HEK293 (cell line): ENCODE results near the gene RBFOX2.
"Not testable (repeated sequence)": the region's sequence is repeated elsewhere in the genome, so short reads cannot be mapped to it uniquely, and the experiment has no call there.

Source experiments
- CTCF ChIA-PET: fragments of 350-600 bp; formaldehyde crosslinking; extraction: SDS; loops from one replicate; lab custom pipeline; 2021; ENCODE audit warnings: antibody characterized with exemption; lab: Yijun Ruan, JAX
- POLR2A ChIA-PET: fragments of 300-600 bp; formaldehyde crosslinking; extraction: SDS; loops from one replicate; lab custom pipeline; 2020; ENCODE audit warnings: antibody characterized with exemption, inconsistent platforms; lab: Yijun Ruan, JAX
- H3K27ac ChIP-seq: fragments of 200-500 bp; sonication (Bioruptor generic); 2 replicates; pipeline ENCODE4 v1.5.1; 2014; ENCODE audit warnings: low read depth, low read length, control low read depth, inconsistent platforms; ENCODE audit errors: extremely low read depth
- H3K36me3 ChIP-seq, 2 experiments: fragments of 200-500 bp in 1 of 2; sonication (Bioruptor generic) in 1 of 2; 1 replicate in 1 of 2; 2 replicates in 1 of 2; pipeline ENCODE4 v1.5.1; 2014 to 2017; ENCODE audit warnings: inconsistent platforms in 2 of 2, low read length in 2 of 2; ENCODE audit not compliant: control insufficient read depth in 2 of 2, insufficient read depth in 1 of 2
- H3K4me1 ChIP-seq: fragments of 200-500 bp; sonication (Bioruptor generic); 2 replicates; pipeline ENCODE4 v1.5.1; 2014; ENCODE audit warnings: mild to moderate bottlenecking, low read length, inconsistent platforms; ENCODE audit not compliant: control insufficient read depth, insufficient read depth
- H3K4me3 ChIP-seq: 2 replicates; pipeline ENCODE4 v1.5.1; 2011; ENCODE audit warnings: low read depth, mild to moderate bottlenecking, control low read depth, low read length, moderate library complexity
- H3K9me3 ChIP-seq: fragments of 200-500 bp; sonication (Bioruptor generic); 2 replicates; pipeline ENCODE4 v1.5.1; 2014; ENCODE audit warnings: low read depth, low read length, inconsistent platforms; ENCODE audit not compliant: control insufficient read depth, insufficient read depth
- GFI1B ChIP-seq: fragments of 450-650 bp; formaldehyde crosslinking; IDR thresholded peaks from 2 replicates; pipeline ENCODE4 v1.5.1; 2016; ENCODE audit warnings: missing biosample characterization, missing genetic modification characterization
- HOXD13 ChIP-seq: sonication (generic); formaldehyde crosslinking; IDR thresholded peaks from 2 replicates; pipeline ENCODE4 v1.8.0; 2022; ENCODE audit warnings: missing genetic modification reagents, borderline replicate concordance
- INSM2 ChIP-seq: fragments of 450-650 bp; formaldehyde crosslinking; IDR thresholded peaks from 2 replicates; pipeline ENCODE4 v1.5.1; 2016; ENCODE audit warnings: missing biosample characterization, missing genetic modification characterization
- KLF1 ChIP-seq: fragments of 450-650 bp; formaldehyde crosslinking; IDR thresholded peaks from 2 replicates; pipeline ENCODE4 v1.5.1; 2016; ENCODE audit warnings: missing biosample characterization, missing genetic modification characterization
- KLF8 ChIP-seq: fragments of 450-650 bp; formaldehyde crosslinking; IDR thresholded peaks from 2 replicates; pipeline ENCODE4 v1.5.1; 2016; ENCODE audit warnings: missing biosample characterization, missing genetic modification characterization
- MEIS1 ChIP-seq: sonication (generic); formaldehyde crosslinking; IDR thresholded peaks from 2 replicates; pipeline ENCODE4 v1.8.1; 2022; ENCODE audit warnings: missing genetic modification reagents, mild to moderate bottlenecking, borderline replicate concordance
- MYNN ChIP-seq: fragments of 450-650 bp; formaldehyde crosslinking; IDR thresholded peaks from 2 replicates; pipeline ENCODE4 v1.5.1; 2016; ENCODE audit warnings: missing biosample characterization, missing genetic modification characterization, borderline replicate concordance
- REPIN1 ChIP-seq: fragments of 450-650 bp; formaldehyde crosslinking; IDR thresholded peaks from 2 replicates; pipeline ENCODE4 v1.5.1; 2017; ENCODE audit warnings: missing biosample characterization, missing genetic modification characterization, low read depth
- SCRT1 ChIP-seq: fragments of 450-650 bp; formaldehyde crosslinking; IDR thresholded peaks from 2 replicates; pipeline ENCODE4 v1.5.1; 2016; ENCODE audit warnings: missing biosample characterization, missing genetic modification characterization, borderline replicate concordance
- SP2 ChIP-seq: fragments of 450-650 bp; formaldehyde crosslinking; IDR thresholded peaks from 2 replicates; pipeline ENCODE4 v1.5.1; 2016; ENCODE audit warnings: missing biosample characterization, missing genetic modification characterization
- SP3 ChIP-seq: fragments of 450-650 bp; formaldehyde crosslinking; IDR thresholded peaks from 2 replicates; pipeline ENCODE4 v1.5.1; 2016; ENCODE audit warnings: missing biosample characterization, missing genetic modification characterization
- YY1 ChIP-seq: fragments of 450-650 bp; formaldehyde crosslinking; IDR thresholded peaks from 2 replicates; pipeline ENCODE4 v1.5.1; 2018; ENCODE audit warnings: missing biosample characterization, missing genetic modification characterization
- ZEB2 ChIP-seq: fragments of 450-650 bp; formaldehyde crosslinking; IDR thresholded peaks from 2 replicates; pipeline ENCODE4 v1.5.1; 2016; ENCODE audit warnings: missing biosample characterization, missing genetic modification characterization
- ZNF140 ChIP-seq: fragments of 450-650 bp; formaldehyde crosslinking; IDR thresholded peaks from 2 replicates; pipeline ENCODE4 v1.5.1; 2016; ENCODE audit warnings: missing biosample characterization, missing genetic modification characterization
- ZNF169 ChIP-seq: fragments of 450-650 bp; formaldehyde crosslinking; IDR thresholded peaks from 2 replicates; pipeline ENCODE4 v1.5.1; 2016; ENCODE audit warnings: missing biosample characterization, missing genetic modification characterization
- ZNF248 ChIP-seq: fragments of 450-650 bp; formaldehyde crosslinking; IDR thresholded peaks from 2 replicates; pipeline ENCODE4 v1.5.1; 2017; ENCODE audit warnings: missing biosample characterization, missing genetic modification characterization
- ZNF266 ChIP-seq: fragments of 450-650 bp; formaldehyde crosslinking; IDR thresholded peaks from 2 replicates; pipeline ENCODE4 v1.5.1; 2016; ENCODE audit warnings: missing biosample characterization, missing genetic modification characterization, low read depth
- ZNF416 ChIP-seq: fragments of 450-650 bp; formaldehyde crosslinking; IDR thresholded peaks from 2 replicates; pipeline ENCODE4 v1.5.1; 2016; ENCODE audit warnings: missing biosample characterization, missing genetic modification characterization
- ZNF449 ChIP-seq: fragments of 450-650 bp; formaldehyde crosslinking; IDR thresholded peaks from 2 replicates; pipeline ENCODE4 v1.5.1; 2017; ENCODE audit warnings: missing biosample characterization, mild to moderate bottlenecking, missing genetic modification characterization, moderate library complexity
- ZNF529 ChIP-seq: fragments of 450-650 bp; formaldehyde crosslinking; IDR thresholded peaks from 2 replicates; pipeline ENCODE4 v1.5.1; 2017; ENCODE audit warnings: missing genetic modification characterization, missing biosample characterization; ENCODE audit not compliant: insufficient replicate concordance
- ZNF549 ChIP-seq: fragments of 450-650 bp; IDR thresholded peaks from 2 replicates; pipeline ENCODE4 v1.5.1; 2018; ENCODE audit warnings: missing biosample characterization, missing genetic modification characterization, mild to moderate bottlenecking, inconsistent platforms, moderate library complexity

Gene RBFOX2

GRCh38 chr22:35705141-35705540 lies 323.5 kb downstream of the RBFOX2 start:
- ChIA-PET POLR2A (no interaction called here), CTCF (interaction anchor here (0.6 to 1.6 kb wide), 2 partner anchors 21 to 1130 kb away, joined by 3 to 6 read pairs; no protein-coding TSS in a partner anchor)
- Histone ChIP-seq H3K27ac (no peak overlapping the region), H3K36me3 (no peaks in the 10 kb centered on the region), H3K9me3 (no peaks in the 10 kb centered on the region), H3K4me3 (no peak overlapping the region), H3K4me1 (no peaks in the 10 kb centered on the region)
- no peak for TF ChIP-seq ZNF449 (tag by site-specific recombination)
- no peak for TF ChIP-seq HOXD13 (CRISPR knock-in tag)
- TF ChIP-seq YY1 (tag by site-specific recombination), result no peak
- no peak for TF ChIP-seq SP2 (tag by site-specific recombination)
- no peak for TF ChIP-seq MYNN (tag by site-specific recombination)
- no peak for TF ChIP-seq ZNF140 (tag by site-specific recombination)
- no peak for TF ChIP-seq ZNF266 (tag by site-specific recombination)
- TF ChIP-seq REPIN1 (tag by site-specific recombination), result no peak
- no peak for TF ChIP-seq KLF8 (tag by site-specific recombination)
- no peak for TF ChIP-seq SCRT1
- no peak for TF ChIP-seq ZEB2 (tag by site-specific recombination)
- no peak for TF ChIP-seq ZNF416 (tag by site-specific recombination)
- TF ChIP-seq MEIS1 (CRISPR knock-in tag), result no peak

- CTCF ChIA-PET, result interaction anchor here (1.6 kb wide), 1 partner anchor 20 kb away, joined by 6 read pairs; no protein-coding TSS in a partner anchor
- Histone ChIP-seq H3K9me3 (no peaks in the 10 kb centered on the region), H3K4me1 (no peaks in the 10 kb centered on the region), H3K4me3 (no peak overlapping the region), H3K27ac (no peak overlapping the region), H3K36me3 (no peaks in the 10 kb centered on the region)
- POLR2A ChIA-PET, result no interaction called here
- no peak for TF ChIP-seq SP3 (tag by site-specific recombination)
- TF ChIP-seq ZNF549, result no peak
- TF ChIP-seq GFI1B (tag by site-specific recombination), result no peak
- no peak for TF ChIP-seq KLF1 (tag by site-specific recombination)
- no peak for TF ChIP-seq ZNF529
- TF ChIP-seq ZNF248, result no peak
Measured at GRCh38 chr22:35703861-35704584, 324.6 kb downstream of the RBFOX2 start.

- H3K4me1 ChIP-seq, H3K4me3 ChIP-seq, H3K9me3 ChIP-seq, POLR2A ChIA-PET, H3K36me3 ChIP-seq, CTCF ChIA-PET, H3K27ac ChIP-seq: not testable (repeated sequence)
Measured at GRCh38 chr22:35699852-35700251, 328.8 kb downstream of the RBFOX2 start.

- no peak overlapping the region for H3K27ac ChIP-seq
- TF ChIP-seq ZNF169 (tag by site-specific recombination) (no peak), INSM2 (tag by site-specific recombination) (no peak)
- H3K9me3 ChIP-seq, result no peaks in the 10 kb centered on the region
- no peak overlapping the region for H3K4me3 ChIP-seq
- ChIA-PET POLR2A (no interaction called here), CTCF (no interaction called here)
- no peaks in the 10 kb centered on the region for H3K36me3 ChIP-seq
- H3K4me1 ChIP-seq, result no peaks in the 10 kb centered on the region
Measured at GRCh38 chr22:35697142-35697541, 331.5 kb downstream of the RBFOX2 start.
